ENCODE data around the gene ZNF274.
"Not testable (repeated sequence)": the region's sequence is repeated elsewhere in the genome, so short reads cannot be mapped to it uniquely, and the experiment has no call there.

The ZNF274 gene

GRCh38 chr19:58182989-58183816 lies at the start of gene ZNF274:
ZNF274 (plus strand) TSS chr19:58183061; CDS start chr19:58183966, 905 bp downstream.
- DNase-seq = peak; percentile 84 to 93 (median 88)

- no peak for DNase-seq
Observed at GRCh38 chr19:58134244-58134643, 48.6 kb upstream of the ZNF274 start.

GRCh38 chr19:58145849-58146248 lies 37.0 kb upstream of the ZNF274 start:
- DNase-seq = no peak

DNA sequence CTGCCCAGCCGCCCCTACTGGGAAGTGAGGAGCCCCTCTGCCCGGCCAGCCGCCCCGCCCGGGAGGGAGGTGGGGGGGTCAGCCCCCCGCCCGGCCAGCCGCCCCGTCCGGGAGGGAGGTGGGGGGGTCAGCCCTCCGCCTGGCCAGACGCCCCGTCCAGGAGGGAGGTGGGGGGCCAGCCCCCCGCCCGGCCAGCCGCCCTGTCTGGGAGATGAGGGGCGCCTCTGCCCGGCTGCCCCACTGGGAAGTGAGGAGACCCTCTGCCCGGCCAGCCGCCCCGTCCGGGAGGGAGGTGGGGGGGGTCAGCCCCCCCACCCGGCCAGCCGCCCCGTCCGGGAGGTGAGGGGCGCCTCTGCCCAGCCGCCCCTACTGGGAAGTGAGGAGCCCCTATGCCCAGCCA lies 35.4 kb upstream of the ZNF274 start:
- not testable (repeated sequence) for DNase-seq

DNA sequence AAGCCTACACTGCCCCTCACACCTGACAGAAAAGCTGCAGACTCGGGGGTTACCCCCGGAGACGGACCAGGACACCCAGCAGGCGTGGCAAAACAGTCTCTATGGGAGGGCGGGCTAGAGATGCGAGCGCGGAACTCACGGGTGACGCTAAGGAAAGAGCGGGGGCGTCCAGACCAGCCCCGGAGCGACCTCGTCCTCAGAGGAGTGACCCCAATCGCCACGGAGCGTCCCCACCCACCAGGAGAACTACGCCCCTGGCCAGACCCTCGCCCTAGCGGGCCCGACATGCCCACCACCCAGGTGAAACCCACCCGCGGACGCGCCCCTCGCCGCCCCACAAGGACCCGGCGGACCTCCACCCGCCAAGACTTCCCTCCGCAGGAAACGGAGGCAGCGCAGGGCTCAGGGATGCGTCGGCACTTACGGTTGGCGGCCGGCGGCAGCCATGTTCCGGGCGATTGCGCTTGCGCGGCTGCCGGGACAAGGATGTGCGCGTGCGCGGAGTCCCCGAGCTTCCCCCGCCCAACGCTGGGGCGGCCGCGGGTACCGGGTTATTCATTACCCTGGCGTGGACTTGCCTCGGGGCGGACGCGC lies 32.4 kb upstream of the ZNF274 start, which contains the start of gene ZNF329:
ZNF329 (minus strand) TSS at position 462 of the 594 bp plus-strand sequence. CDS start 21,286 bp downstream, outside the sequence.
- DNase-seq = peak; percentile 78 to 90 (median 82)

GRCh38 chr19:58153386-58153785 lies 29.5 kb upstream of the ZNF274 start:
- no peak for DNase-seq

DNA sequence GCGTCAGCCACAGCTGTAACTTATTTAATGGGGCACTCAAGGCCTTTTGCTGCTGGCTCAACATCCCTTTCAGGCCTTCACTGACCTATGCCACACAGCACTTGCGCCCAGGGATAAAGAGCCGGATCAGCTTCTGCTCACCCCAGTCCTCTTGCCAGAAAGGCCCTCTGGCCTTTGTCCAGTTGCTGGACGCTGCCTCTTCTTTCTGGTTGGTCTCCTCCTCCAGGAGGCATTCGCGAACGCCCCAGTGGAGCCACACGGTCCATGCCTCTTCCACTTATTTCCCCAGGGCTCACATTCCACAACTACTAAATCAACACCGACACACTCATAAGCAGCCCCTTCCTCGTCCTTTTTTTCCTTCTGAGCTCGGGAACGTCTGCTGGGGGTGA lies 28.6 kb upstream of the ZNF274 start:
- DNase-seq = no peak

DNA sequence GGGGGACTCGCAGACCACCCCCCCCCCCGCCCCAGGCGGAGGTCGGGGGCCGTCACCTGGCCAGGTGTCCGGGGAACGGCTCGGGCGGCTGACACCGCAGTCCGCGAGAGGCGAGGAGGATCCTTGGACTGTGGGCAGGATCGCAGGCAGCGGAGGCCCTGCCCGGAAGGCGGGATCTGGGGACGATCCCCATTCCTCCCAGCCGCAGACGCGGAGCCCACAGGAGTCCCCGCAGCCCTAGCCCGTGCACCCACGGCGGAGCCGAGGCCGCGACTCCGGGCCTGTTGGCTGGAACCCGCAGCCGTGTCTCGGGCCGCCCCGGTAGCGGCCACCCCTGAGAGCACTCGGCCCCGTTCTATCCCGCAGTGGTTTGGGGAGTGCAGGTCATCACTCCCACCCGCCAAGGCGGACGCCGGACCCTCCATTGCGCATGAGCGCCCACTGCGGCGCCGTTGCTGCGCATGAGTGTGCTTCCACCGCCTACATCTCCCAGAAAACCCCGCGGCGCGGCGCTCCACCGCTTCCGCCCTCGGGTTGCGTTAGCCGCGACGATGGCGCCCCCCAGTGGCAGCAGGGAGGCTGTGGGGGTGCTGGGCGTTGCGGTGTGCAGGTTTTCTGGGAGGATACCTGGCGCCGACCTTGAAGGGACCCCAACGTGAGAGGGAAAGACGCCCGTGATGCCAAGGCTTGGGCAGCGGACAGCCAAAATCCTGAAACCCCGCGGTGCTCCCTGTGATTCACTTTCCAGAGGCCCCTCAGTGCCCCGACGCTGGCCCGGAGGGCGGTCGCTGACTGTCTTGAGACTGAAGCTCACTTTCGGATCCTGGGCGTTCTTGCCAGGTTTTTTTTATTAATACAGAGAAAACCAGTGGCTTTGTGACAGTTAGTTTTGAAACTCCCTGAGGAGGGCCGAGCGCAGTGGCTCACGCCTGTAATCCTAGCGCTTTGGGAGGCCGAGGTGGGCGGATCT lies 27.9 kb upstream of the ZNF274 start:
- DNase-seq = peak; percentile 97 to 98 (median 97)

DNA sequence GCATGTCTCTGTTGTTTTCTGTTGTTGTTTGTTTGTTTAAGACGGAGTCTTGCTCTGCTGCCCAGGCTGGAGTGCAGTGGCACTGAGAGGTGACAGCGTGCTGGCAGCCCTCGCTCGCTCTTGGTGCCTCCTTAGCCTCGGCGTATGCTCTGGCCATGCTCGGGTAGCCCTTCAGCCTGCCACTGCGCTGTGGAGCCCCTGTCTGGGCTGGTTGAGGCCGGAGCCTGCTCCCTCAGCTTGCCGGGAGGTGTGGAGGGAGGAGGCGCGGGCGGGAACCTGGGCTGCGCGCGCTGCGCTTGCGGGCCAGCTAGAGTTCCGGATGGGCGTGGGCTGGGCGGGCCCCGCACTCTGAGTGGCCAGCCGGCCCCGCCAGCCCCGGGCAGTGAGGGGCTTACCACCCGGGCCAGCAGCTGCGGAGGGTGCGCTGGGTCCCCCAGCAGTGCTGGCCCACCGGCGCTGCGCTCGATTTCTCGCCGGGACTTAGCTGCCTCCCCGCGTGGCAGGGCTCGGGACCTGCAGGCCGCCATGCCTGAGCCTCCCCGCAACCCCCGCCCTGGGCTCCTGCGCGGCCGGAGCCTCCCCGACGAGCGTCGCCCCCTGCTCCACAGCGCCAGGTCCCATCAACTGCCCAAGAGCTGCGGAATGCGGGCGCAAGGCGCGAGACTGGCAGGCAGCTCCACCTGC lies 25.7 kb upstream of the ZNF274 start:
- no peak for DNase-seq

GRCh38 chr19:58166268-58166667 lies 16.6 kb upstream of the ZNF274 start:
- DNase-seq = no peak

DNA sequence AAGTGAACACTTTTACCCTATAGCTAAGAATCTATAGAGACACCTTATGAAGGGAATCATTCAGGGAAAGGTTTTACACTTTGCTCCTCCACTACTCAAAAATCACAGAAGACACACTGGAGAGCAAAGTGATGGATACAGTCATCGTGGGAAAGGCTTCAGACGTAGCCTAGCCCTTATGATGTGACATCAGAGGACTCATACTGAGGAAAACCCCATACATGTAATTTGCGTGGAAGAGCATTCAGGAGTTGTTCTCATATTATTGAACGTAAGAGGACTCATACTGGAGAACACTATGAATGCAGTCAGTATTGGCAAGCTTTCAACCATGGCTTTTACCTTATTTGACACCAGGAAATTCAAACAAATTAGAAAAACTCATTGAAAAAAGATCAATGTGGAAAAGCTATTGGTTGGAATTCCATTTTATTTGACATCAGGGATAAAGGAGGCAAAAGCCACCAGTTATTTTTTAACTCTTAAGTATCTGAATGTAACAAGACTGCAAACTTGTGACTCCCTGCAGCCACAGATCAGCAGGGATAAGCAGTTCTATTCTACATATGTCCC lies 16.1 kb upstream of the ZNF274 start:
- DNase-seq = no peak

GRCh38 chr19:58170860-58171259 lies 12.0 kb upstream of the ZNF274 start:
- DNase-seq = no peak

DNA sequence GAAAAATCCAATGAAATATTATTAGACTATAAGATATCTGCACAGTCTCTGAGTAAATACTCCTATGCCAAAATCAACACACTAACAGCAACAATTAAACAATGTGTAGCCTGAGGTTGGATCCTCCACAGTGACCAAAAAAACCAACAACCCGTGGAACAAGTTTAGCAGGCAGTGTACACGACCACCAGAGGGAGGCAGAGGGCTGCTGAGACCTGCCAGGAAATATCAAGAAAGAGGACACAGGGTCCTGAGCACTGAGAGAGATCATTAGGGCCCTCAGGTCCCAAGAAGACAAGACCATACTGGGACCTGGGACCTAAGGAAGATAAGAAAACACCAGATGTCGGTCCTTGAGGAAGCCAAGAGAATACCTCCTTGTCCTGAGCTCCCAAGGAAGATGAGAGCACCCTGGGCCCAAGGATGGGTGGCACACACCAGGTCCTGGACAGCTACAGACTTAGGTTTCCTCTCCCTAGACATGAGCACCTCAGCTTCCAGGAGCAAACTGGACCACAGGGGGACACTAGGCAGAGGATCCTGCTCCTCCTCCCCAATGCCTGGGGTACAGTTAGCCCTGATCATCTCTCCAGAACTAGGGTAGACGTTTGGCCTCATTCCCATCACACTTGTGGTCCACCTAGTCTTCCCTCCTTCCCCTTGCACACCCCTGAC lies 822 bp upstream of the ZNF274 start:
- DNase-seq = peak; percentile 17 to 42 (median 38)

- peak; percentile 69 to 84 (median 80) for DNase-seq
Observed at GRCh38 chr19:58182577-58182988, 278 bp upstream of the ZNF274 start.

- DNase-seq = no peak
Observed at GRCh38 chr19:58183817-58184215, 955 bp downstream of the ZNF274 start.

DNA sequence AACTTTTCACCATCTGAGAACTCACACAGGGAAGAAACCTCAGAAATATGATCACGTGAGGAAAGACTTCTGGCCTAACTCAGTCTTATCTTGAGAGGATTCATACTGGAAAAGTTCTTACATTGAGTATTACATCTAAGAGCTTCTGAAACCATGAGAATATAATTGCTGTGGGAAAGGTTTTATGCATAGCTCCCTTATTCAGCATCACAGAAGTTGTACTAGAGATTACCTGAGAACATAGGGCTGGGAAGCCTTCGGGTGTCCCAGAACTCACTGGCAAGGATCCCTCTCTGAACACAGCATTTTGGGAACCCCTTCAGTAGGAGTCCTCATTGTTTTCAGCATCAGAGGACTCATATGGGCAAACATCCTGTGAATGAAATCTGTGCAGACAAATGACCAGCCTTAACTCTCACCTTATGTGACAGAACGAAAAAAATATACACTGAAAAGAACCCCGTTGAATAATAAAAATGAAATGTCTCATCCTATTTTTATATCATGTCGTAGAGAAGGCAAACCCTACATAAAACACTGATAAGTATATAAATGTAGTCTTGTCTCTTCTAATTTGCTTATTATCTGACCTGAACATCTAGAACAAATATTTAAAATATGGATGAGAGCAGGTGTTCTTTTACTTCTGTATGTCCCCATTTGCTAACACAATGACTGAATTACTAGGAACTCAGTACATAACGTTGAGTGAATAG lies 14.2 kb downstream of the ZNF274 start:
- DNase-seq = no peak

DNA sequence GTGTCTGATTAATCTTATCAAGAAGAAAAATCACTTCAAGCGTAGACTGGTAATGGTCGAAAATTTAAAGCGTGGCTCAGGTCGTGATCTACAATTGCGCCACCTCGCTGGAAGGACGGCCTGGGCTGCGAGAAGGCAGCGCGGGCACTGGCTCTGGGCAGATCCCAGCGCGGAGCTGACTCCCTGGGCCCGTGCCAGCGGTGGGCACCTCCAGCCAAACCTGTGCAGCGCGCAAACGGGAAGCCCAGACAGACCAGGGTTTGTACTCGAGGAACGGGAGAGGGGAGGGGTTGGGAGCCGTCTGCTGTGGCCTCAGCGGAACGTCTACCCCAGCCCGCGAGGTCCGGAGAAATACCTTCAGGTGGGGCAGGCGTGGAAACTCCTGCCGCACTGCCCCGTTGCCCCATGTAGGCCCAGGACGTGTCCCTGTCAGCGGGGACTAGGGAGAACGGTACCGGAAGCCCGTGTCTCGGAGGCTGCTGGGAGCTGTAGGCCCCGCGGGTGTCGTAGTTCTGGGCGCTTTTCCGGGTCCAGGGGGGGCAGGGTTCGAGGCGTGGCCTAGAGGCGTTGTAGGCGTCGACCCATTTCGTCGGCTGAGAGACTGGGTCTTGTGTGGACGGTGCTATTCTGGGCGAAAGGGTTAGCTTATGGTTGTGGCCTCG lies 21.1 kb downstream of the ZNF274 start:
- DNase-seq = no peak

DNA sequence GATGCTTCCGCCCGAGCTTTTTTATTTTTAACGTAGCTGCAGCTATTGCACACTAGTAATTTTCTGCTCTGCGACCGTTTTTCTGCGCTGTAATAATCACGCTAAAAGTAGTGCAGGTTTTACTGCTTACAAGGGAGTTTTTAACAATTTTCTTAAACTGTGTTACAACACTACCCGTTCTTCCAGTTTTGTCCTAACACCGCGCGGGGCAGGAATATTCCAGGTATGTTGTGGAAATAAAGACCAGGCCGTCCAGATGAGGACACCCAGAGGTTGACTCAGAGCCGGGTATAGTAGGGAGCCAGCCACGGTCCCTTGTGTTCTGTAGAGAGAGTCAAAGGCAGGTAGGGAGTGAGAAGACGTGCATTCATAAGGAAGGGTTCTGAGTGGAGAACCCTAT lies 21.7 kb downstream of the ZNF274 start:
- no peak for DNase-seq

- no peak for DNase-seq
Observed at GRCh38 chr19:58209577-58209976, 26.7 kb downstream of the ZNF274 start.

Data from activated CD4-positive, CD25-positive, alpha-beta regulatory T cell (primary cell).